Liver (tissue), 9 donors: ENCODE results near the gene SEMA5A. TPM values are rescaled to one million over a fixed set of nuclear protein-coding genes. Genes with fewer than 3 reads are reported as not detected.

Source experiments
- DNase-seq: peaks from one replicate; pipeline ENCODE4 v3.0.0-alpha.2; 2017; ENCODE audit warnings: low spot score
- H3K27ac ChIP-seq, 2 donors: one replicate each; pipeline ENCODE4 v1.7.0; 2013; ENCODE audit warnings: inconsistent platforms in 2 of 2, low read length in 2 of 2, control low read depth in 1 of 2, low read depth in 1 of 2, mild to moderate bottlenecking in 1 of 2
- H3K27me3 ChIP-seq, 4 donors: one replicate each; pipeline versions ENCODE4 v1.6.1 to v1.7.0; 2013; ENCODE audit warnings: low read length in 3 of 4, inconsistent platforms in 1 of 4, mild to moderate bottlenecking in 1 of 4, moderate library complexity in 1 of 4; ENCODE audit not compliant: control insufficient read depth in 4 of 4, insufficient read depth in 4 of 4
- H3K36me3 ChIP-seq, 4 donors: one replicate each; pipeline versions ENCODE4 v1.6.1 to v1.7.0; 2013; ENCODE audit warnings: low read length in 3 of 4, mild to moderate bottlenecking in 3 of 4, low read depth in 1 of 4, moderate library complexity in 1 of 4; ENCODE audit not compliant: control insufficient read depth in 4 of 4, insufficient read depth in 3 of 4
- H3K4me1 ChIP-seq, 4 donors: one replicate each; pipeline versions ENCODE4 v1.6.1 to v1.7.0; 2013; ENCODE audit warnings: low read length in 3 of 4, mild to moderate bottlenecking in 3 of 4, moderate library complexity in 1 of 4; ENCODE audit not compliant: control insufficient read depth in 4 of 4, insufficient read depth in 4 of 4
- H3K4me3 ChIP-seq, 3 donors: one replicate each; pipeline versions ENCODE4 v1.6.1 to v1.7.0; 2013; ENCODE audit warnings: low read length in 3 of 3, control low read depth in 1 of 3, low read depth in 1 of 3, mild to moderate bottlenecking in 1 of 3
- H3K9ac ChIP-seq, 2 donors: one replicate each; pipeline ENCODE4 v1.7.0; 2013; ENCODE audit warnings: low read length in 2 of 2, mild to moderate bottlenecking in 2 of 2, moderate library complexity in 2 of 2, control low read depth in 1 of 2, low read depth in 1 of 2
- H3K9me3 ChIP-seq, 4 donors: one replicate each; pipeline versions ENCODE4 v1.6.1 to v1.7.0; 2013; ENCODE audit warnings: low read length in 3 of 4; ENCODE audit not compliant: control insufficient read depth in 4 of 4
- ATF3 ChIP-seq: IDR thresholded peaks from 2 replicates; pipeline ENCODE4 v1.6.1; 2016; ENCODE audit warnings: antibody characterized with exemption
- CTCF ChIP-seq: fragments of 150-350 bp; IDR thresholded peaks from 2 replicates; pipeline ENCODE4 v1.5.1; 2017; ENCODE audit warnings: improper control_type of control experiment, low read depth, low read length; ENCODE audit not compliant: missing input control
- EGR1 ChIP-seq, 2 donors: IDR thresholded peaks; 2 replicates each; pipeline ENCODE4 v1.6.1; 2016 to 2018; ENCODE audit warnings: antibody characterized with exemption in 2 of 2, low read depth in 2 of 2
- FOXA1 ChIP-seq: IDR thresholded peaks from 2 replicates; pipeline ENCODE4 v1.6.1; 2016; ENCODE audit warnings: antibody characterized with exemption
- FOXA2 ChIP-seq: IDR thresholded peaks from 2 replicates; pipeline ENCODE4 v1.6.1; 2016; ENCODE audit warnings: antibody characterized with exemption
- GABPA ChIP-seq, 2 donors: IDR thresholded peaks in 1 of 2; conservative IDR thresholded peaks in 1 of 2; 2 replicates each; pipeline ENCODE4 v1.6.1; 2016; ENCODE audit warnings: antibody characterized with exemption in 2 of 2, mild to moderate bottlenecking in 1 of 2, moderate library complexity in 1 of 2
- HNF4A ChIP-seq, 2 donors: conservative IDR thresholded peaks; 2 replicates each; pipeline ENCODE4 v1.6.1; 2016; ENCODE audit warnings: antibody characterized with exemption in 2 of 2, mild to moderate bottlenecking in 2 of 2
- HNF4G ChIP-seq: IDR thresholded peaks from 2 replicates; pipeline ENCODE4 v1.6.1; 2016; ENCODE audit warnings: antibody characterized with exemption
- NR2F2 ChIP-seq: IDR thresholded peaks from 2 replicates; pipeline ENCODE4 v1.6.1; 2016; ENCODE audit warnings: antibody characterized with exemption
- RAD21 ChIP-seq, 2 donors: IDR thresholded peaks; 2 replicates each; pipeline ENCODE4 v1.6.1; 2016; ENCODE audit warnings: antibody characterized with exemption in 2 of 2, mild to moderate bottlenecking in 2 of 2
- REST ChIP-seq: IDR thresholded peaks from 2 replicates; pipeline ENCODE4 v1.6.1; 2016; ENCODE audit warnings: antibody characterized with exemption, mild to moderate bottlenecking
- RXRA ChIP-seq, 2 donors: IDR thresholded peaks; 2 replicates each; pipeline ENCODE4 v1.6.1; 2017 to 2018; ENCODE audit warnings: antibody characterized with exemption in 2 of 2, mild to moderate bottlenecking in 1 of 2
- SP1 ChIP-seq: IDR thresholded peaks from 2 replicates; pipeline ENCODE4 v1.6.1; 2018; ENCODE audit warnings: antibody characterized with exemption, mild to moderate bottlenecking
- TAF1 ChIP-seq: conservative IDR thresholded peaks from 2 replicates; pipeline ENCODE4 v1.6.1; 2016; ENCODE audit warnings: antibody characterized with exemption, mild to moderate bottlenecking
- YY1 ChIP-seq: IDR thresholded peaks from 2 replicates; pipeline ENCODE4 v1.6.1; 2016; ENCODE audit warnings: antibody characterized with exemption, mild to moderate bottlenecking
- ZBTB33 ChIP-seq: IDR thresholded peaks from 2 replicates; pipeline ENCODE4 v1.6.1; 2016; ENCODE audit warnings: antibody characterized with exemption
- WGBS: extraction: QIAGEN DNeasy Blood & Tissue Kit; methylation state at CpG from one replicate; pipeline ENCODE4 v1.1.7; 2013; 5-methylcytosine and 5-hydroxymethylcytosine counted together
- polyA plus RNA-seq, 2 donors: library from polyadenylated mRNA; stranded (reverse) in 1 of 2; unstranded in 1 of 2; fragments of 200-250 nt in 1 of 2; fragments of >200 nt in 1 of 2; fragmentation: Nextera tagmentation in 1 of 2; extraction: Ambion mirVana in 1 of 2; gene quantifications; one replicate each; pipeline versions ENCODE4 v1.2.1 to v1.2.3, GENCODE V29; 2013 to 2015
- total RNA-seq, 2 donors: library from RNA; depleted of rRNA; stranded (reverse); fragments of >200 nt; gene quantifications; one replicate each; pipeline ENCODE4 v1.2.3, GENCODE V29; 2014
- donor health status: healthy.
- donor health status: healthy.
- donor health status: healthy.
- donor health status: healthy.
- donor health status: healthy.

SEMA5A gene
- total and polyA plus RNA-seq, 4 donors, result 1.1 to 5.8 (median 3.2) TPM

GRCh38 chr5:9140202-9140601 lies 405.7 kb downstream of the SEMA5A start:
- no peak overlapping the region for H3K4me3 ChIP-seq
- TF ChIP-seq NR2F2 (no peak), FOXA2 (no peak), REST (no peak), YY1 (no peak), RXRA (IDR thresholded peaks at IDR 0.05) (no peak), RAD21 (IDR thresholded peaks at IDR 0.05) (no peak), TAF1 (no peak), CTCF (no peak), HNF4G (no peak)
- peaks cover 0 to 10% (median 3%) of the 10 kb centered on the region in 4 donors for H3K36me3 ChIP-seq
- H3K4me1 ChIP-seq, result no peaks in the 10 kb centered on the region
- no peaks in the 10 kb centered on the region for H3K9me3 ChIP-seq
- H3K9ac ChIP-seq, result no peak overlapping the region
- 82% methylated on average over 4 of the region's 4 CpGs for WGBS
- no peaks in the 10 kb centered on the region for H3K27me3 ChIP-seq
- no peak overlapping the region for H3K27ac ChIP-seq
- DNase-seq, result no peak

- DNase-seq, result no peak
- TF ChIP-seq ATF3, result no peak
- TF ChIP-seq GABPA (IDR thresholded peaks at IDR 0.05 in 1 of 2, conservative IDR thresholded peaks at IDR 0.05 in 1 of 2), result no peak
- no peak for TF ChIP-seq FOXA1
- TF ChIP-seq CTCF, result no peak
- TF ChIP-seq HNF4G, result no peak
- no peak for TF ChIP-seq ZBTB33
- TF ChIP-seq TAF1, result no peak
- TF ChIP-seq SP1, result no peak
- TF ChIP-seq FOXA2, result no peak
- TF ChIP-seq HNF4A (conservative IDR thresholded peaks at IDR 0.05), result no peak
- TF ChIP-seq RAD21 (IDR thresholded peaks at IDR 0.05), result no peak
- TF ChIP-seq EGR1 (IDR thresholded peaks at IDR 0.05; ENCODE audit: low read depth in 2 of 2), result no peak
- Histone ChIP-seq H3K36me3 (peaks cover 0 to 10% (median 1%) of the 10 kb centered on the region in 4 donors), H3K4me3 (no peak overlapping the region), H3K4me1 (no peaks in the 10 kb centered on the region), H3K27me3 (no peaks in the 10 kb centered on the region), H3K9me3 (no peaks in the 10 kb centered on the region), H3K9ac (no peak overlapping the region), H3K27ac (no peak overlapping the region)
Measured at GRCh38 chr5:9139344-9139743, 406.5 kb downstream of the SEMA5A start.
